Activated CD8-positive, alpha-beta T cell treated with anti-CD3 and anti-CD28 coated beads for 36 hours (primary cell): ENCODE data around the gene NEK4. TPM values are rescaled to one million over a fixed set of nuclear protein-coding genes. Genes with fewer than 3 reads are reported as not detected.
"Not testable (repeated sequence)": the region's sequence is repeated elsewhere in the genome, so short reads cannot be mapped to it uniquely, and the experiment has no call there.

ENCODE experiments used
- ATAC-seq: fragments of 200-7000 bp; cut with Tn5 transposase; one replicate; pipeline ENCODE4 v1.10.0; 2021; ENCODE audit warnings: mild to moderate bottlenecking, moderate library complexity
- CTCF ChIA-PET: fragments of 350-600 bp; sonication (Branson Sonifier 250); formaldehyde crosslinking; loops from one replicate; lab custom pipeline; 2021; ENCODE audit warnings: antibody characterized with exemption; lab: Charles Lee
- POLR2A ChIA-PET: fragments of 350-600 bp; sonication (Branson Sonifier 250); formaldehyde crosslinking; loops from one replicate; lab custom pipeline; 2021; ENCODE audit warnings: antibody characterized with exemption; lab: Charles Lee
- DNase-seq: peaks from one replicate; pipeline ENCODE4 v3.0.0-alpha.2; 2020
- H3K27ac Mint-ChIP-seq: one replicate; pipeline ENCODE4 v1.8.0; 2021; ENCODE audit warnings: mild to moderate bottlenecking, mixed read lengths
- H3K27me3 Mint-ChIP-seq: one replicate; pipeline ENCODE4 v1.8.0; 2021; ENCODE audit warnings: mixed read lengths
- H3K36me3 Mint-ChIP-seq: one replicate; pipeline ENCODE4 v1.8.0; 2021; ENCODE audit warnings: low read depth, mixed read lengths
- H3K4me1 Mint-ChIP-seq: one replicate; pipeline ENCODE4 v1.8.0; 2021; ENCODE audit warnings: low read depth, mixed read lengths
- H3K4me3 Mint-ChIP-seq: one replicate; pipeline ENCODE4 v1.8.0; 2021; ENCODE audit warnings: mild to moderate bottlenecking, moderate library complexity, mixed read lengths
- H3K9me3 Mint-ChIP-seq: one replicate; pipeline ENCODE4 v1.8.0; 2021; ENCODE audit warnings: mixed read lengths
- intact Hi-C: fragments of 100-400 bp; cut with micrococcal nuclease; formaldehyde crosslinking; loops from one replicate; pipeline ENCODE4 v1.10.0; 2022
- total RNA-seq, 2 experiments: library from RNA; stranded (reverse); gene quantifications; one replicate each; pipeline ENCODE4 v1.2.3, GENCODE V29; 2021
- TF ChIP-seq, protein P1 (sequence below): fragments of 200-600 bp; IDR thresholded peaks from one replicate; pipeline ENCODE4 v1.8.0; 2022; ENCODE audit warnings: antibody characterized with exemption, mild to moderate bottlenecking

The NEK4 gene
- total RNA-seq, 2 experiments from 2014 or later, result 16.2 to 18.4 TPM

DNA sequence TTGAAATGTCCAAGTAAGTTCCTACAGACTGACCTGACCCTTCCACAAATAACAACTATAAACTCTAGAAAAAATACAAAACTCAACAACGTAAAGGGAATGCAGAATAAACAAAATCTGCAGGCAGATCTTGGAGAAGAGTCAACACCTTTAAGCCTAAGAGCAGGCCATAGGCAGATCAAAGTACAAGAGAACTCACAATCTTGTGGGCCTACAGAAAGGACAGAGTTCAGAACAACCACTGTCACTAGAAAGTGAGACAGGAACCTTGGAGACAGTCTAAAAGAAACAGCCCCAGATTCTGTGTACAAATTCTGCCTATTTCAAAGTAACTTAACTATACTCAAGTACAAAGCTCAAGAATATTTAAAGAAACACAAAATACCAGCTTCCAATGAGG is 31.0 kb downstream of the NEK4 start:
- intact Hi-C loops, result no loop called here

DNA sequence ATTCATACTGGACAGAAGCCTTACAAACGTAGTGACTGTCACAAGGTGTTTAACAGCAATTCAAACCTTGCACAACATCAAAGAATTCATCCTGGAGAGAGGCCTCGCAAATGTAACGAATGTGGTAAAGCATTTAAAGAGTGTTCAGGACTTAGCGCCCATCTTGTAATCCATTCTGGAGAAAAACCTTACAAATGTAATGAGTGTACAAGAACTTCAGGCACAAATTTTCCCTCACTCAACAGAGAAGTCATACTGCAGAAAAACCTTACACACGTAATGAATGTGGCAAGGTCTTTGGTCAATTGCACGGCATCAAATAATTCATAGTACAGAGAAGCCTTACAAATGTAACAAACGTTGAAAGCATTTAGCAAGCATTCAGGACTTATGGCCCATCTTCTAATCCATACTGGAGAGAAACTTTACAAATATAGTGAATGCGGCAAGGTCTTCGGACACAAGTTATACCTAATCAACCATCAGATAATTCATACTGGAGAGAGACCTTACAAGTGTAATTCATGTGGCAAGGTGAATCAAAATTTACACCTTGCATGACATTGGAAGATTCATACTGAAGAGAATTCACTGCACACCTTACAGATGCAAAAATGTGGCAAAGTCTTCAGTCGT is 37.4 kb downstream of the NEK4 start:
- TF ChIP-seq, protein P1, sequence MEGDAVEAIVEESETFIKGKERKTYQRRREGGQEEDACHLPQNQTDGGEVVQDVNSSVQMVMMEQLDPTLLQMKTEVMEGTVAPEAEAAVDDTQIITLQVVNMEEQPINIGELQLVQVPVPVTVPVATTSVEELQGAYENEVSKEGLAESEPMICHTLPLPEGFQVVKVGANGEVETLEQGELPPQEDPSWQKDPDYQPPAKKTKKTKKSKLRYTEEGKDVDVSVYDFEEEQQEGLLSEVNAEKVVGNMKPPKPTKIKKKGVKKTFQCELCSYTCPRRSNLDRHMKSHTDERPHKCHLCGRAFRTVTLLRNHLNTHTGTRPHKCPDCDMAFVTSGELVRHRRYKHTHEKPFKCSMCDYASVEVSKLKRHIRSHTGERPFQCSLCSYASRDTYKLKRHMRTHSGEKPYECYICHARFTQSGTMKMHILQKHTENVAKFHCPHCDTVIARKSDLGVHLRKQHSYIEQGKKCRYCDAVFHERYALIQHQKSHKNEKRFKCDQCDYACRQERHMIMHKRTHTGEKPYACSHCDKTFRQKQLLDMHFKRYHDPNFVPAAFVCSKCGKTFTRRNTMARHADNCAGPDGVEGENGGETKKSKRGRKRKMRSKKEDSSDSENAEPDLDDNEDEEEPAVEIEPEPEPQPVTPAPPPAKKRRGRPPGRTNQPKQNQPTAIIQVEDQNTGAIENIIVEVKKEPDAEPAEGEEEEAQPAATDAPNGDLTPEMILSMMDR, result no peak
- H3K36me3 Mint-ChIP-seq, result peaks cover 66% of the 10 kb centered on the region
- H3K4me3 Mint-ChIP-seq, result no peak overlapping the region
- ChIA-PET POLR2A (interaction anchor here (0.5 kb wide), 1 partner anchor 34 kb away, joined by 3 read pairs; no protein-coding TSS in a partner anchor), CTCF (no interaction called here)
- peaks cover 7% of the 10 kb centered on the region for H3K4me1 Mint-ChIP-seq
- H3K27me3 Mint-ChIP-seq, result no peaks in the 10 kb centered on the region
- ATAC-seq (no peak), DNase-seq (no peak)
- no peak overlapping the region for H3K27ac Mint-ChIP-seq
- intact Hi-C loops, result no loop called here
- H3K9me3 Mint-ChIP-seq, result peaks cover 17% of the 10 kb centered on the region

More for the DNA sequence above, 31.0 kb downstream of the NEK4 start:
- ChIA-PET POLR2A (no interaction called here), CTCF (interaction anchor here (1.1 to 1.4 kb wide), 2 partner anchors 12 to 334 kb away, joined by 3 to 5 read pairs; no protein-coding TSS in a partner anchor)
- no peaks in the 10 kb centered on the region for H3K9me3 Mint-ChIP-seq
- DNase-seq (no peak), ATAC-seq (no peak)
- H3K27me3 Mint-ChIP-seq, result no peaks in the 10 kb centered on the region
- H3K27ac Mint-ChIP-seq, result no peak overlapping the region
- TF ChIP-seq, protein P1, result no peak
- H3K4me3 Mint-ChIP-seq, result no peak overlapping the region
- H3K36me3 Mint-ChIP-seq, result peaks cover 18% of the 10 kb centered on the region
- no peaks in the 10 kb centered on the region for H3K4me1 Mint-ChIP-seq

DNA sequence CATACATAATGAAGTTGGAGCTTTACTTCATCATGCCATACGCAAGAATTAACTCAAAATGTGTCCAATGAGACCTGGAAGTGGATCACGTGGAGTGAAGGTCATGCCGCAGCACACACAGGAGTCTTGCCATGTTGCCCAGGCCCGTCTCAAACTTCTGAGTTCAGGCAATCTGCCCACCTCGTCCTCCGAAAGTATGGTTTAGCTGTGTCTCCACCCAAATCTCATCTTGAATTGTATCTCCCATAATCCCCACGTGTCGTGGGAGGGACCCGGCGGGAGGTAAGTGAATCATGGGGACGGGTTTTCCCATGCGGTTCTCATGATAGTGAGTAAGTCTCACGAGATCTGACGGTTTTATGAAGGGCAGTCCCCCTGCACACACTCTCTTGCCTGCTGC is 39.1 kb downstream of the NEK4 start:
- no peak overlapping the region for H3K27ac Mint-ChIP-seq
- H3K9me3 Mint-ChIP-seq, result peaks cover 18% of the 10 kb centered on the region
- H3K4me3 Mint-ChIP-seq, result no peak overlapping the region
- no peak for ATAC-seq
- no peaks in the 10 kb centered on the region for H3K27me3 Mint-ChIP-seq
- no peak for DNase-seq
- peaks cover 7% of the 10 kb centered on the region for H3K4me1 Mint-ChIP-seq
- POLR2A ChIA-PET, result no interaction called here
- intact Hi-C loops, result no loop called here
- TF ChIP-seq, protein P1, result no peak
- H3K36me3 Mint-ChIP-seq, result peaks cover 66% of the 10 kb centered on the region
- CTCF ChIA-PET, result no interaction called here

DNA sequence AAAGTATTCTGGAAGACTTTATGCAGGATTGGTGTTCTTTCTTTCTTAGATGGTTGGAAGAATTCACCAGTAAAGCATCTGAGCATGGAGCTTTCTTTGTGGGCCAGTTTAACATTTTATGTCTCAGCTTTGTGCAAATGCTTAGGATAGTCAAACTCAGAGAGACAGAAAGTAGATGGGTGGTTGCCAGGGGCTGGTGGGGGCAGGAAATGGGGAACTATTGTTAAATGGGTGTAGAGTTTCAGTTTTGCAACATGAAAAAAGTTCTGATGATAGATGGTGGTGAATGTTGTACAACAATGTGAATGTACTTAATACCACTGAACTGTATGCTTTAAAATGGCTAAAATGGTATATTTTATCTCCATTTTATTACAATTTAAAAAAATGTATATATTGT is 40.1 kb downstream of the NEK4 start:
- H3K27ac Mint-ChIP-seq, result no peak overlapping the region

DNA sequence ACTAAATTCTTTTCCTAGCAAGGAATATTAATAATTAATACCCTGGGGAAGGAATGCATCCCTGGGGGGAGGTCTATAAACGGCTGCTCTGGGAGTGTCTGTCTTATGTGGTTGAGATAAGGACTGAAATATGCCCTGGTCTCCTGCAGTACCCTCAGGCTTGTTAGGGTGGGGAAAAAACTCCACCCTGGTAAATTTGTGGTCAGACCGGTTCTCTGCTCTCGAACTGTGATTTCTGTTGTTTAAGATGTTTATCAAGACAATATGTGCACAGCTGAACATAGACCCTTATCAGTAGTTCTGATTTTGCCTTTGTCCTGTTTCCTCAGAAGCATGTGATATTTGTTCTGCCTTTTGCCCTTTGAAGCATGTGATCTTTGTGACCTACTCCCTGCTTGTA is 42.0 kb downstream of the NEK4 start:
- DNase-seq, result peak; percentile 12
- CTCF ChIA-PET, intact Hi-C loops, H3K27me3 Mint-ChIP-seq, H3K4me1 Mint-ChIP-seq, H3K27ac Mint-ChIP-seq, H3K4me3 Mint-ChIP-seq, ATAC-seq, POLR2A ChIA-PET: not testable (repeated sequence)
- peaks cover 52% of the 10 kb centered on the region for H3K36me3 Mint-ChIP-seq
- peaks cover 18% of the 10 kb centered on the region for H3K9me3 Mint-ChIP-seq

More for the DNA sequence above, 40.1 kb downstream of the NEK4 start:
- ATAC-seq, result no peak
- POLR2A ChIA-PET, result no interaction called here
- Mint-ChIP-seq H3K36me3 (peaks cover 65% of the 10 kb centered on the region), H3K27me3 (no peaks in the 10 kb centered on the region), H3K4me1 (peaks cover 7% of the 10 kb centered on the region), H3K9me3 (peaks cover 18% of the 10 kb centered on the region), H3K4me3 (no peak overlapping the region)
- peak; percentile 14 for DNase-seq
- intact Hi-C loops, result no loop called here
- TF ChIP-seq, protein P1, result no peak
- CTCF ChIA-PET, result no interaction called here
